Upper lobe of left lung (tissue), 4 donors: ENCODE measurements around the gene ARMCX5.

Experiments
- POLR2A ChIP-seq, 4 donors: fragments of 450-650 bp; IDR thresholded peaks; one replicate each; pipeline ENCODE4 v1.5.1; 2016 to 2017; ENCODE audit warnings: antibody characterized with exemption in 4 of 4, mild to moderate bottlenecking in 2 of 4
- TF ChIP-seq, protein P1 (sequence below), 6 experiments: fragments of 450-650 bp in 4 of 6; fragments of 200-600 bp in 2 of 6; sonication (generic) in 2 of 6; IDR thresholded peaks; one replicate each; pipeline ENCODE4 v1.5.1; 2016 to 2019; ENCODE audit warnings: antibody characterized with exemption in 6 of 6

DNA sequence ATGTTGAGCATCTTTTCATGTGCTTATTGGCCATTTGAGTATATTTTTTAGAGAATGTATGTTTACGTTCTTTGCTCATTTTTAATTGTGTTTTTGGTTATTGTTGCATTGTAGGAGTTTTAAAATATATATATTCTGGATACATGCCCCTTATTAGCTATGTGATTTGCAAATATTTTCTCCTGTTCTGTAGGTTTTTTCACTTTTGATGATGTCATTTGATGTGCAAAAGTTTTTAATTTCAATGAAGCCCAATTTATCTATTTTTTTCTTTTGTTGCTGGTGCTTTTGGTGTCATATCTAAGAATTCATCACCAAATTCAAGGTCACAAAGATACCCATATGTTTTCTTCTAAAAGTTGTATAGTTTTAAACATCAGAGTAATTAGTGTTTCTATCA lies 6.8 kb downstream of the ARMCX5 start:
- TF ChIP-seq, protein P1, sequence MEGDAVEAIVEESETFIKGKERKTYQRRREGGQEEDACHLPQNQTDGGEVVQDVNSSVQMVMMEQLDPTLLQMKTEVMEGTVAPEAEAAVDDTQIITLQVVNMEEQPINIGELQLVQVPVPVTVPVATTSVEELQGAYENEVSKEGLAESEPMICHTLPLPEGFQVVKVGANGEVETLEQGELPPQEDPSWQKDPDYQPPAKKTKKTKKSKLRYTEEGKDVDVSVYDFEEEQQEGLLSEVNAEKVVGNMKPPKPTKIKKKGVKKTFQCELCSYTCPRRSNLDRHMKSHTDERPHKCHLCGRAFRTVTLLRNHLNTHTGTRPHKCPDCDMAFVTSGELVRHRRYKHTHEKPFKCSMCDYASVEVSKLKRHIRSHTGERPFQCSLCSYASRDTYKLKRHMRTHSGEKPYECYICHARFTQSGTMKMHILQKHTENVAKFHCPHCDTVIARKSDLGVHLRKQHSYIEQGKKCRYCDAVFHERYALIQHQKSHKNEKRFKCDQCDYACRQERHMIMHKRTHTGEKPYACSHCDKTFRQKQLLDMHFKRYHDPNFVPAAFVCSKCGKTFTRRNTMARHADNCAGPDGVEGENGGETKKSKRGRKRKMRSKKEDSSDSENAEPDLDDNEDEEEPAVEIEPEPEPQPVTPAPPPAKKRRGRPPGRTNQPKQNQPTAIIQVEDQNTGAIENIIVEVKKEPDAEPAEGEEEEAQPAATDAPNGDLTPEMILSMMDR (IDR thresholded peaks at IDR 0.05), result no peak
- TF ChIP-seq POLR2A (IDR thresholded peaks at IDR 0.05), result no peak
